NCI-H1417 (cell line): ENCODE results near the gene RBMS1.

ENCODE experiments used
- DNase-seq, 3 experiments: peaks; one replicate each; lab custom pipeline; 2025; lab: John Stamatoyannopoulos, UW

The RBMS1 gene

DNA sequence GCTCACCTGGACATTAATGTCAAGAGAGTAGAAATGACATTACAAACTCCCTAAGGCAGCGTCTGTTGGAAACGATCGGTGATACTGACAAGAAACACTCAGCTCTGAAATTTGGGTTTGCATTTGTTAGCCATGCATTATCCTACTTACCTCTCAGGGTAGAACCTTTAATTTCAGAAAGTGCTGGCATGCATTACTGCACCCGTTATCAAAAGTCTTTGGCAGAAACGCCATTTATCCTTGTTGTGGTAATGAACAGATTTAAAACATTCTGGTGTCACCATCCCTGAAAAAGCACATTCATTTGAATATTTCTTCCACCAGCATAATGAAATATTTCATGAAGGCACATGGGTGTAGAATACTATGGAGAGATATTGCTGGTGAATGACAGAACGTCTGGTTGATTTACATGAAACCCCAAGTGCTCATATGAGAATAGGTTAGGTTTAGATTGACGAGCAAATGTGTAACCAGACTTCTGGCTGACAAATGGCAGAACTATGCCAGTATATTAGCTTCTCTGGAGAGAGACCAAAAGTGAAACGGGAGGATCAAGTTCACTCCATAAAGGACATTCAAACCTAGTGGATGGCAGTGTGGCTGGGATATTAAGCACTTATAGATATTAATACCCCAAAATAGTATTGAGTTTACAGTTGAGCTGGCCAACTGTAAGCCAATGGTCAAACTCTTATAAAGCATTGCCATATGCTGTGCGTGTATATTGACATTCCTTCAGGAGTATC lies 240.0 kb downstream of the RBMS1 start:
- DNase-seq = no peak

DNA sequence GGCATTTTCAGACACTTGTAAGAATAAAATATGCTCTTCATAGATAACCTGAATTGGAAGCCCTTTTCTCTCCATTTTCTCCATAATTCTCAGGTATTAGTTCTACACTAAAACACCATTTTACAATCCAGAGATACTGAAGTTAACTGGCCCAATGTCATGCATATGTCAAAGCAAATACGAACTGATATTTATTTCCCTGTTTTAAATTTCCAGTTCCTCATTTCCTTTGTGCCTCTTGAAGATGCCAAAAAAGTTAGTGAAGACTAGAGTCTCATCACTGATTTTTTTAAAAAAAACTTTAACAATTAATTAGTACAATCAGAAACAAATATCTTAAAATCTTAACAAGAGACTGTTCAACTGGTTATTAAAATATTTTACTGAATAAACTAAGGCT lies 240.7 kb downstream of the RBMS1 start:
- no peak for DNase-seq

DNA sequence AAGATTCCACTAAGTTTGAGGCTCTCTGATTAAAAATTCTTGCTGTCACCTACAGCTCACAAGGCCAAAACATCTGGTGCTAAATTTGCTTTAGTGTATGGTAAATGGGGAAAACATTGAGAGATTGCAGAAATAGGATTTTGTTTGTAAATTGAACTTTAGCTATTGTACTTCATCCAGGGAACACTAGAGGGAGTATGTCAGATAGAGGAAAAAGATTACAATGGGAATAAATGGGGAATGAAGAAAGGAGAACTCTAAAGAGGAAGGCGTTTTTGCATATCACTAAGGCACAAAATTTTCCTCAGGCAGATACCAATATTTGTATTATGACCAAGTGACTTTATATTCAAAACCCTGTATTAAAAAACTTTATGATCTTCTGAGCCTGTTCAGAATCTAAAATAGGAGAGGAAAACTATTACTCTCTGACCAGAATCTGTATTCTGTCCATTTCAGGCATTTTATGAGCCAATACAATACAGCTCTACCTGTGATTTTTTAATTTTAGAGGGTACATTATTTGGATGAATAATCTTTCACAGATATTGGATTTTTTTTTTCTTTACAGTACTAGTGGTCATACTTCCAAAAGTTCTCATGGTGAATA lies 241.2 kb downstream of the RBMS1 start:
- DNase-seq = peak in 2 of 3 experiments; percentile 1 to 17

DNA sequence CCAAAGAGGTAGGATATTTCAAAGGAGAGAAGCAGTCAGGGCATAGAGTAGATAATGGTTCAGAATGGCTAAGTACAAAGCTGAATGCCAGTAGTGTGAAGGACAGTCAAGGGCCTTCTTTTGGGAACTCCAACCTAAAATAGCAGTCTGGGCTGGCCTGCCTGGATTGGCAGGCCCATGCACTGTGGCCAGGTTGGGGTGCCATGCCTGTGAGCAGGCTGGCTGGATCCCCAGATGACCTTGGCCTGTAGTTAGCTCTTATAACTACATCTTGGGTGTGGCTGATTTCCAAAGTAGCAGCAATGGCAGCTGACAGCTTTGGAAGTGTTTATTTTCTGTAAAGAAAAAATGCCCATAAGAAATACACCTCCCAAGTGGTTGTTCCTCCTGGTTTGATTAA lies 242.0 kb downstream of the RBMS1 start:
- DNase-seq = no peak

DNA sequence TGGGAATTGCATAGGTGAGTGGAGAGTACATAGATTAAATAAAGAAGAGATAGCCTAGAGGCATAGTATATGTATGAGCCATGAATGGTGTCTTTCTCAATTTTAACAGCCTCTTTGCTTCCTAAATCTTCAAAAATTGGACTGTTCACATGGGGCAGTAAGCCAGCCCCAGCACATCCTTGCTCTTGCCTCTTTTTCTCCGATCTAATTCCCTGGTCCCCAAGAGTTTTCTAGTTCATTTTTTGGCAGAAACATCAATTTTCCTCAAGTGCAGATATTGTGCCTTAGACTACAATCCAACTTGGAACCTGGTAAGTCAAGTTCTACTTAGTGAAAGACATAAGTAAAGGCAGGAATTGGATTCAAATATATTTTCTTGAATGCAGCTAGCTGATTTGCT lies 243.7 kb downstream of the RBMS1 start:
- no peak for DNase-seq

DNA sequence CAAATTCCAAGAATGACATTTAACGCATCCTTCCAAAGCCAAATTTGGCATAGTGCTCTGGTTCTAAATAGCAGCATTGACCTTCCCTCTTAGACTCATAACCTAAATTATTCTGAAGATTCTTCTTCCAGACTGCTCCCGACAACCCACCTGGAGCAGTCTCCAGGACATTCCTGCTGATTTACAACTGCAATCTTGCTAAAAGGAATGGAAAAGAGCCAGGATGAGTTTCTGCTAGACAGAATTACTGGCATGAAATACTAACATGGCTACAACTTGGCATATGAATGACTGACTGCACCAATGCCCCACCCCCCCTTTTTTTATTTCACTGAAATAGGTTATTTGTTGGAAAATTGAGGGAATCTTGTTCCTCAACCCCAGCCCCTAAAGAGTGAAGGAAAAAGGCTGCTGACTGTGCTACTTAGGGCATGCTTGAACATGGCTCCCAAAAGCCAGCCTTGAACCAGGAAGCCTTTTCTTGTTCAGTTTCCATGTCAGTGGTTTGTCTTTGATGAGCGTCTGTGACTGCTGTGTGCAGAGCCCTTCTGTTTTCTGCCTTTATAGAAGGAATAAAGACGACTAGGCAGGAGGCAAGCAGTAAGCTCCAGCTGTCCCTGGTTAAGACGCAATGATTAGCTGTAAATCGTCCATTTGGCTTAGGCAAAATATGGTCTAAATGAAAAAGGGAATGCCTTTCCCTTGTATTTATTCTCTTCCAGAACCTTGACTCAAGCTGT lies 246.1 kb downstream of the RBMS1 start:
- DNase-seq = no peak

DNA sequence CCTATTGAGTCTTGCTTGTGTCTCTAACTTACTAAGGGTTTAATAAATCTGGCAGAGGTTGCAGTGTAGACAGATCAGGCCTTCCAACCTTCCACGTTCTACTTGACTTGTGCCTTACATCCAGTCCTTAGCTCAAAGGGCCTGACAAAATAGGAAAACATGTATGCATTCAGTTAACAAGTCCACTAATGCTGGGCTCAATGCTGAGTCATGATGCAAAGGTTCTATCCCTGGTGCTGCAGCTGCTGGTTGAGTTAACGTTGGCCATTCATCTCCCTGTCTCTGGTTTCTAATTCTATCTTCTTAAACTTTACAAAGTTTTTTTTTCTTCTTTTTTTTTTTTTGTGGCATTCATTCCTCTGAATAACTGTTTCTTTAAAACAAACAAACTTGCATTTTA lies 247.3 kb downstream of the RBMS1 start:
- DNase-seq = no peak

DNA sequence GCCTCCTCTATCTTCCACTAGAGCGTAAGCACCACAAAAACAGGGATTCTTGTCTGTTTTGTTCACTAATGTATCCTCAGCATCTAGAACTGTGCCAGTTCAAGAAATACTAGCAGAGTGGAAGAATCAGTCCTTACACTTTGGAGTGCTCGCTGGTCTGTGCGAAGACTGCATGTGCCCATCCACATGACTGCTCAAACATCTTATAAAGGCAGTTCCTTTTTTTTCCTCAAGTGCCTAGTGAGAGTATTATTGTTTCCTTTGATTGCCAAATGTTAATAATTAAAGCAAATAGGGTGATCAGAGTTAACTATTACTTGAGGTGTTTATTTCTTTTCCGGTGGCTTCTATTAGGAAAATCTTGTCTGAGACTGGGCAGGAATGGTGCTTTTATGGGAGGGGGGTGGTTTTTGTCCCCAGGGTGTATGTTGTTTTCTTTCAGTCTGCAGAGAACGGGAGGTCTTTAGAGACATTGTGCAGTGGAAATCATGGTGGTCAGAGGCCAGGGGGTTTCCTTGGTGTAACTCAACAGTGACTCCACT lies 247.9 kb downstream of the RBMS1 start:
- no peak for DNase-seq

DNA sequence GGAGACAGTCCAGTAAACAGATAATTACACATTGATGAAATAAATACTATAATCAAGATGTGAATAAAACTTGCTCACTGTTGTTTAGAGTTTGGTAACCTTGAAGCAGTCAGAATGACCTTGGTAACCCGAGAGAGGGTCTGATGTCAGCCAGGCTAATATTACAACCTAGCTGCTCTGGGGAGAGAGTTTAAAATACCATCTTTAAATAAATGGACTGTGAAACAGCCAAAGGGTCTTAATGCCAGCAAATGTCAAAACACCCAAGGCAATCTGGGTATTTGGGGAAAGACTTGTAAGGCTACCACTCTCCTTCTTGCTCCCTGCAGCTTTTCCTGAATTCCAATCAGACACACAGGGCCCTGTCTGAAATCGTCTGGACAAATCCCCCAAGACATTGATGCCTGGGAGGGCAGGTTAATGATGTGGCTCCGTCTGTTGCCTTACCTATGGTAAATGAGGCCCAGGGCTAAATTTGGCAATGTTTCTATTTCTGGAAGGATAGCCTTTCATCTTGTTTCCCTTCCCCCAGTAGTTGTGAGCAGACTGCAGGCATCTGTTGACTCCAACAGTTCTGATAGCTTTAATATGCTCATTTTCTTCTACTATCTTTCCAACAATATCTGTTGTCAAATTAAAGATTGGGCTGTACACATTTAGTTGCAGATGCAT lies 250.6 kb downstream of the RBMS1 start:
- no peak for DNase-seq

DNA sequence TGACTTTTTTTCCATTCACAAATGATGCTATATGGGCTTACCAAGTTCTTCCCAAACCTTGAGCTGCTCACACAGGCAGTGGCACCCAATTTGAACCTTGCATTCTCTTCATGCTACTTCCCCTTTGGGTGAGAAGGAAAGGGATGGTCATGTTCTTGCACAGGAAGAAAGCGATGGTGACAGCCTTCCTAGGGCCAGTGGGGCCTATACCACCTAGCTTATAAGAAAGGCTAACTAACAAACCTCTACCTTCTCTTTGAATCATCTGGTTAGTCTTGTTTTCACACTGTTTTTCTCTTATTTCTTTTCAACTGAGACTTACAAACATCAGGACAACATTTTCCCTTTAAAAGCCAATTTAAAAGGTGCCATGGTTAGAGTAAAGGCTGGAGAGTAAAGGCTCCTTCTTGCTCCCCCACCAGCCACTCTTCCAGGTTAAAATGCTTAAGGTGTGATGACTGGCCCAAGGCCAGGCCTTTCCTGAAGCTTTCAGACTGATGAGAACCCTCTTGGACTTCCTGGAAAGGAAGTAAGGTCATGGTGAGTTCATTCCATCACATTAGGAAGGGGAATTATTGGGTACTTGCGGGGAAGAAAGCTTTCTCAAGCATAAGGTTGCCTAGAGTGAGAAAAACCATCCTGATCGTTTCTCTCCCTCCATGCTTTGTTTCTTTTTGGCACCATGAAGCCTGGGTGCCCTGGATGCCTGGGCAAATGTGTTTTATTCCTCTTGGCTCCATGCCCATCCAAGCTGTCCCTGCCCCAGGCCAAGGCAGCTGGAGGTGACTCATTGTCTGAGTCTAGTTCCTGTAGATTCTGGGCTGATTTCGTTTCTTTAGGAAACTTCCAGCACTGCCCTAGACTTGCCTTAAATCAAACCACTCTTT lies 252.1 kb downstream of the RBMS1 start:
- DNase-seq = no peak

DNA sequence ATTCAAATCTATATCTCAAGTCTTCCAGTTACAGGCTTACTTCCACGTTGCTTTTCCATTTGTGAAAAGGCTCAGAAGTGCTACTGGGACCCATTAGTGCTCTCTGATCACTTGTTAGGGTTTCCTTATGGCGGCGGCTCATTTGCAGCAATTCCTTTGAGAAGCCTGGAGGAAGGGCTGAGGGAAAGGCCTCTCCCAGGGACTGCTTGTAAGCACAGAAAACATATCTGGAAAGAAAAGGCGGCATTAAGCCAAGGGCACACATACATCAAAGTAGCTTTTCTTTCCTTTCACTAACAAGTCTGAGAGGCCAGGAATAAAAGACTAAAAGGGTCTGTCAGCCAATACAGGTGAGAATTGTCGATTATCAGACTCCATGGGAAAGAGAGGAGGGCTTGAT lies 254.2 kb downstream of the RBMS1 start:
- no peak for DNase-seq

DNA sequence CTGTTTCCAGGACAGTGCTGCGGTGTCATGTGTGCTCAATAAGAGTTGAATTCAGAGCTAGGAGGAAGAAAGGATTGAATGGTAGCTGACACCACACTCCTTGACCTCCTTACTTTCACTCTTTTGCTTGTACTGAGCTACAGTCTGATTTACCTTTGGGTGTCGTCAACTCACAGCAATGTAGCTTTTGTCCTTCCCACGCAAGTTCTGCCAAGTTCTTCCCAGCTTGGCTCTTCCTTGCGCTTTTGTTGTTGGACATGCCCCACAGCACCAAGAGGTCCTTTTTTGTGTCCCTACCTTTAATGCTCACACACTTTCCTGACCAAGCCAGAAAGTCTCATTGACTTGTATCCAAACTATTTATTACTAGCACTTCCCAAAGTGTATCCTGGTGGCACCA lies 255.2 kb downstream of the RBMS1 start:
- no peak for DNase-seq

DNA sequence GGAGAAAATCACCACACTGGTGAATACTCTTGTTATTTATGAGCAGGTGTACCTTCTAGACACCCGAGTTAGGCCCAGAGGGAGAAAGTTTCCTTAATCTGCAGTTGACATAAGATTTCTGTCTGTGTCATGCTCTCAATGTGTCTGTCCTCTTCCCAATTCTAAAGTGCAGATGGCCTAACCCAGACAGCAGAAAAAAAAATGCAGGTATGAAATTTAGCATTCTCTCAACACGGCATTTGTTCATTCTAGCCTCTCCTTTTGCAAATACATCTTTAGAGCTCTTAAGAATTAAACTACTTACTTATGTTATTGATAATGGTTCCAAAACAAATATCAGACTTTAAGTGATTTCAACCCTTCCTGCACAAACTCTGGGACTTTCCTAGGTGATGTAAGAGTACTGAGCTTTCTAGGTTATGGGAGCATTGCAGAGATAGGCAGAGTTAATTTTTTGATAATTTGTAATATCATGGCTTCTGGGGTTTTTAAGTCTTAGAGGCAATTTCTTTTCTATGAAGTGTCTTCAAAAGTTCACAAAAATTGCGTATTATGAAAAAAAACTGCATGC lies 260.6 kb downstream of the RBMS1 start:
- DNase-seq = no peak

DNA sequence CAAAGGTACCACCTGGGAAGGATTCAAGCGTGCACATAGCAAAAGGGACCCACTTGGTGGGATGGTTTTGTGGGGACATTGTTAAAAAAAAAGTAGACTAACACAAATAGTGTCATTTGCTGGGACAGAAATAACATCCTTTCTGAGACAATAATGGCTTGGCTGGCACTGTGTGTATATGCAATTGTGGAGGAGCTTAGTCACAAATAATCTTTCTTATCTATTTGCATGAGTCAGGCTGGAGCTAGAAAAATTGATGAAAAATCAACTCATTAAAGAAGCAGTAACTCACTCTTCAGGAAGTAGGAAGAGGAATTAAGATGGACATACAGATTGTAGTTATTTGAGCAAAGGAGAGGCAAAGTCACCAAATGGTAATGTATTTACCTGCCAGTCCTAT lies 264.0 kb downstream of the RBMS1 start:
- DNase-seq = no peak

DNA sequence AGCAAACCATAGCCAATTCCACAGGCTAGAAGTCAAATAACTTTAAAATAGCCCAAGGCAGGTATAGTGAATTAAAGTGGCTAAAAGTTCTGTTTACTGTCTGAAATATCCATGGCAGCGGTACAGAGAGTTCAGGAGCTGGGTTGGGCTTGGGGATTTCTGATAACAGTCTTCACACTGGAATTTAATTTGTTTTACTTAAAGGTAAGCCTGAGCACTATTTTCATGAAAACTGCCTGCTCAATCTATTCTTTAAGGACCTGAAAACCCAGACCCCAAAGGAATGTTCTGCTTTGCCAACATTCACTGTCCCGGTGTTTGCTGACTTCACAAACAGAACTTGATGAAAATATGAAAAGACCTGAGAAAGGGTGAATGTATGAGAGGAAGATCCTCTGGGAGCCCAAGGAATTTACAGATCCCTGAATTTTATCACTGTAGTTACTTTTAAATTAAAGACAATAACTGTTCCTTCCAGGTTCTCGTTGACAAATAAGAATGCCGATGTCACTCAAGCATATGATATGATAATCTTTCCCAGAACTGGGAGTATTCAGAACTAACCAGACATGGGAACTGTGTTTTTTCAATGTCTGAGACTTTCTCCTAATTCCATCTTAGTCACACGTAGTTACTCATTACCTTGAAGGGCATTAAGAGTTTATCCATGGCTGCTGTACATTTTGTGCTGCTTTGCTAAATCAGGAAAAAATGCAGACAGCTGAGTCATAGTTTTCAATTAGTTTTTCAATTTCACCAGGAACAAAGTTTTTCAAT lies 265.3 kb downstream of the RBMS1 start:
- no peak for DNase-seq

DNA sequence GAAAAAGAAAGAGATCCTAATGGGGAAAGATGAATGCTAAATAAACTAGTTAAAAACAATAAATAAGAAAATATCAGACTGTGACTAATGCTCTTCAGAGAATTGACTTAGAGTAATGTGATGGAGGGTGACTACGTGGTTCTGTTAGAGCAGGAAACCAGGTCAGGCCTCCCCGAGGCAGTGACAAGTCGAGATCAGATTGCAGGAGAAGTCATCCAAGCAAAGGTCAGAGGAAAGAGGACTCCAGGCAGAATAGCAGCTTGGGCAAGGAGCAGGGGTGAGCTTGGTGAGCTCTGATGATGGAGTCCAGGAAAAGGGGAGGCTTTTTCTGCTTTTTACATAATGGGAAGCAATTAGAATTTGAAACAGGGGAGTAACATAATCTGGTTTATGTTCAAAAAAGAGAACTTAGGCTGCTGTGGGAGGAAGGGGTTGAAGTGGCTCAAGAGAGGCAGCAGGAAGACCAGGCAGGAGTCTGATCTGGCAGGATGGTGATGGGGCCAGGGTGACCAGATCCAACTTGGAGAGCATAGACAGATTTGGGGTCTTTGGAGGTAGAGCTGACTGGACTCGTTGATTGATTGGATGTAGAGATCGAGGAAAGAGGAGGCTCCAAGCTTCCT lies 266.2 kb downstream of the RBMS1 start:
- DNase-seq = no peak

DNA sequence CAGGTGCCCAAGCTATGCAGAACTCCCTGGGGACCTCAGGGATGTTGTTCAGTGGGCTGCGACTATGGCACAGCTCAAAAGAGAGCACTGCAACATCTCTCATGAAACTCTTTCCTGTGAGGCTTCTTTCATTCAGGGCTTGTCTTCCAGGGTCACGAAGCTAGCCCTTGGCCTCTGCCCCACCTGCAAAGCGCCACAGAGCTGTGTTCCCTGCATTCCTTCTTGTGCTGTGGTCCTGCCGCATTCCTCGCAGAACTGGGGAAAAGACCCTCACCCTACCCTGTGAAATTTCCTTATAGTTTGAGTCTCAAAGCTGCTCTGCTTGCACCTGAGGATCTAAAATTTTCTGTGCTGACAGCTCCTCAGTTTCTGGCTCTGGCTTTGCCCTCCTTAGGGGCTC lies 267.2 kb downstream of the RBMS1 start:
- DNase-seq = no peak

DNA sequence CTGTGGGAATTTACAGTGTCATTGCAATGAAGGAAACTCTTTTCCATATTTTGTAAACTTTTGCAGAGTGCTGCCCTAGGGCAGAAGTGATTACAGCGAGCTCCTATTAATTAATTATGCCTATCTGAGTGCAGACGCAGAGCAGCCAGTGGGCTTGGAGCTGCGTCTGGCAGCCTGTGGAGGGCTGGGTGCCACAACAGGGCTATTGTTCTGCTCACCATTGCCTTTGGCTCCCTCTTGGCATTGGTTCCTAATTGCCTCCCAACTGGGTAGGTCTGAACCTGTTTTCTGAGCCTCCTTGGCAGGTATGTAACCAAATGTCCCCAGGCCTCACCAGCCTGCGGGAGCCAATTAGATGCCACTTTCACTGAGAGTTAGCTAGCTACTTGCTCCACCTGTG lies 267.9 kb downstream of the RBMS1 start:
- DNase-seq = peak in 1 of 3 experiments; percentile 0

DNA sequence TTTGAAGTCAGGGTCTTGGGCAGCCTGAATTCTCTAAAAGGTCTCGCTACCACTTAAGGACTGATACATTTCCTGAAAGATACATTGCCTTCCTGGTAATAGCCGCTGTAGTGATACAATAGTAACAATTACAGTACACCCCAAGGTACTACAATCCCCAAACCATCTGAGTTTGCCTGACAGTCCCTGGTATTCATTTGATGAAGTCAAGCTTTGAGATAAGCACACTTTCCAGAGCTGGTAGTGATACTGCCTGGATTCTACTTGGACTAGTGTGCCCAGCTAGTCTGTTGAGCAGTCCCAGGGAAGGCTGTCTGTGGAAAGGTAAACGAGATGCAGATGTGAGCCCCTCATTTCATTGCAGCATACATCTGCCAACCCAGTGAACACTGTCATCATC lies 269.1 kb downstream of the RBMS1 start:
- no peak for DNase-seq

DNA sequence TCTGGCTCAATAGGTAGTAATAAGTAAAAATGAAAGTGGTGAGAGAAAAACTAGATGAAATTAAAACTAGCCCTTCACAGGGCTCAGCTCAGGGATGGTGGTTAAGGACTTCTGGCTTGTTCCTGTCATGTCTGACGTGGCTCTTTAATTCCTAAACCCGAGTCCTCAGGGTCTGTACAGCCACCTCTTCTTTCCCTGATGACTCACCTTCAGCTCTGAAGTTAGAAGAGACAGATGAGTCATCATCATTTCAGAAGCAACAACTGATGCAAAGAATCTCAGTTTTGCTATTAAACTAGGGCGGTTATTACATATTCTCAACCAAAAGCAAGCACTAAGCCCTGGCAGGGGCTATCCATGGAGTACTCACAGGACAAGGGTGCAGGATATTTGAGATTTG lies 269.5 kb downstream of the RBMS1 start:
- no peak for DNase-seq
